IPS-NIHi7 (cell line): ENCODE data around the gene KPTN.

Experiments used
- DNase-seq: peaks from one replicate; pipeline ENCODE4 v3.0.0; 2012; ENCODE audit warnings: mixed read lengths; ENCODE audit errors: extremely low spot score

The KPTN gene

GRCh38 chr19:47509170-47509847 is 25.3 kb upstream of the KPTN start:
- no peak for DNase-seq

- DNase-seq = no peak
Observed at GRCh38 chr19:47508721-47509120, 24.7 kb upstream of the KPTN start.

GRCh38 chr19:47507924-47508553 is 24.0 kb upstream of the KPTN start:
- DNase-seq = no peak

GRCh38 chr19:47507012-47507411 is 23.0 kb upstream of the KPTN start:
- no peak for DNase-seq

- DNase-seq = no peak
Observed at GRCh38 chr19:47506459-47506858, 22.4 kb upstream of the KPTN start.

GRCh38 chr19:47505506-47505905 is 21.5 kb upstream of the KPTN start:
- DNase-seq = no peak

GRCh38 chr19:47503826-47504150 is 19.8 kb upstream of the KPTN start:
- DNase-seq = no peak

- no peak for DNase-seq
Observed at GRCh38 chr19:47503130-47503825, 19.3 kb upstream of the KPTN start.

- no peak for DNase-seq
Observed at GRCh38 chr19:47499863-47500830, 16.1 kb upstream of the KPTN start.

- DNase-seq = no peak
Observed at GRCh38 chr19:47499371-47499770, 15.4 kb upstream of the KPTN start.

- DNase-seq = no peak
Observed at GRCh38 chr19:47498561-47498960, 14.5 kb upstream of the KPTN start.

- DNase-seq = no peak
Observed at GRCh38 chr19:47497821-47498520, 14.0 kb upstream of the KPTN start.

- no peak for DNase-seq
Observed at GRCh38 chr19:47497050-47497766, 13.2 kb upstream of the KPTN start.

- no peak for DNase-seq
Observed at GRCh38 chr19:47495478-47496372, 11.7 kb upstream of the KPTN start.

- no peak for DNase-seq
Observed at GRCh38 chr19:47494729-47495128, 10.7 kb upstream of the KPTN start.

- no peak for DNase-seq
Observed at GRCh38 chr19:47494211-47494547, 10.2 kb upstream of the KPTN start.

- no peak for DNase-seq
Observed at GRCh38 chr19:47493378-47494210, 9.6 kb upstream of the KPTN start.

- no peak for DNase-seq
Observed at GRCh38 chr19:47492571-47493377, 8.8 kb upstream of the KPTN start.
